ENCODE data around the gene DUSP9. TPM values are rescaled to one million over a fixed set of nuclear protein-coding genes. Genes with fewer than 3 reads are reported as not detected.

The DUSP9 gene
- total and polyA plus RNA-seq, 3 donors from 2014 or later = 2.5 to 10.2 (median 6.2) TPM

GRCh38 chrX:153633048-153633447 is 14.0 kb upstream of the DUSP9 start:
- 82 to 95% methylated on average over 2 to 14 of the region's 14 CpGs for WGBS, 2 donors
- intact Hi-C loops (cut with DNase I; ENCODE audit: low total_unique reads) = no loop called here
- no peaks in the 10 kb centered on the region for H3K9me3 ChIP-seq
- no peaks in the 10 kb centered on the region for H3K4me1 ChIP-seq
- H3K4me3 ChIP-seq = no peak overlapping the region
- TF ChIP-seq, protein P1, sequence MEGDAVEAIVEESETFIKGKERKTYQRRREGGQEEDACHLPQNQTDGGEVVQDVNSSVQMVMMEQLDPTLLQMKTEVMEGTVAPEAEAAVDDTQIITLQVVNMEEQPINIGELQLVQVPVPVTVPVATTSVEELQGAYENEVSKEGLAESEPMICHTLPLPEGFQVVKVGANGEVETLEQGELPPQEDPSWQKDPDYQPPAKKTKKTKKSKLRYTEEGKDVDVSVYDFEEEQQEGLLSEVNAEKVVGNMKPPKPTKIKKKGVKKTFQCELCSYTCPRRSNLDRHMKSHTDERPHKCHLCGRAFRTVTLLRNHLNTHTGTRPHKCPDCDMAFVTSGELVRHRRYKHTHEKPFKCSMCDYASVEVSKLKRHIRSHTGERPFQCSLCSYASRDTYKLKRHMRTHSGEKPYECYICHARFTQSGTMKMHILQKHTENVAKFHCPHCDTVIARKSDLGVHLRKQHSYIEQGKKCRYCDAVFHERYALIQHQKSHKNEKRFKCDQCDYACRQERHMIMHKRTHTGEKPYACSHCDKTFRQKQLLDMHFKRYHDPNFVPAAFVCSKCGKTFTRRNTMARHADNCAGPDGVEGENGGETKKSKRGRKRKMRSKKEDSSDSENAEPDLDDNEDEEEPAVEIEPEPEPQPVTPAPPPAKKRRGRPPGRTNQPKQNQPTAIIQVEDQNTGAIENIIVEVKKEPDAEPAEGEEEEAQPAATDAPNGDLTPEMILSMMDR (IDR thresholded peaks at IDR 0.05) = no peak
- no peak for TF ChIP-seq POLR2A (IDR thresholded peaks at IDR 0.05)
- no peaks in the 10 kb centered on the region for H3K36me3 ChIP-seq (ENCODE audit: low read depth, missing control alignments)
- H3K27me3 ChIP-seq = no peaks in the 10 kb centered on the region
- H3K27ac ChIP-seq = no peak overlapping the region
- no peak for DNase-seq

GRCh38 chrX:153633607-153634180 is 13.3 kb upstream of the DUSP9 start:
- DNase-seq = no peak
- Histone ChIP-seq H3K27ac (no peak overlapping the region), H3K27me3 (no peaks in the 10 kb centered on the region), H3K36me3 (ENCODE audit: low read depth, missing control alignments) (no peaks in the 10 kb centered on the region), H3K4me3 (no peak overlapping the region), H3K4me1 (no peaks in the 10 kb centered on the region), H3K9me3 (no peaks in the 10 kb centered on the region)
- WGBS, 2 donors = 81 to 100% methylated on average over 1 to 13 of the region's 15 CpGs
- intact Hi-C loops (cut with DNase I; ENCODE audit: low total_unique reads) = no loop called here
- TF ChIP-seq, protein P1 (IDR thresholded peaks at IDR 0.05) = no peak
- no peak for TF ChIP-seq POLR2A (IDR thresholded peaks at IDR 0.05)

DNA sequence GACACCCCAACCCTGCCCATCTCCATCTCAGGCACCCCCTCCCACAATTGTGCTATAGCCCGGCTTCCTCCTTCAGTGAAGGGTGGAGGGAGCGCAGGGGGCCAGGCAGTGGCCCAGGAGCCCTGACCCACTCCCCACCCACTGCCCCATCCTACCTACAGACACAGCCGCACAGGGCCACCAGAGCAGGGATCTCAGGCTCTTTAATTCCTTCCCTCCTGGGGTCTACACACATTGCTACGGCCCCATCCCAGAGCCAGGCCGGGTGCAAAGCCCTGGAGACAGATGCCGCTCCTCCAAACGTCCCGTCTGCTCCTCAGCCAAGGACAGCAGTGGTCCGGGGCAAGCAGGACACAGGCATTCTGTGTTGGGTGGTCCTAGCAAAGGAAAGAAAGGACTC is 12.8 kb upstream of the DUSP9 start:
- WGBS, 2 donors = 50 to 85% methylated on average over 4 to 8 of the region's 9 CpGs
- intact Hi-C loops (cut with DNase I; ENCODE audit: low total_unique reads) = no loop called here
- no peak for DNase-seq
- H3K27me3 ChIP-seq = no peaks in the 10 kb centered on the region
- no peaks in the 10 kb centered on the region for H3K4me1 ChIP-seq
- H3K36me3 ChIP-seq (ENCODE audit: low read depth, missing control alignments) = no peaks in the 10 kb centered on the region
- TF ChIP-seq, protein P1 (IDR thresholded peaks at IDR 0.05) = no peak
- no peak for TF ChIP-seq POLR2A (IDR thresholded peaks at IDR 0.05)
- no peak overlapping the region for H3K4me3 ChIP-seq
- H3K9me3 ChIP-seq = no peaks in the 10 kb centered on the region
- H3K27ac ChIP-seq = no peak overlapping the region

- no peak for DNase-seq
- no peaks in the 10 kb centered on the region for H3K4me1 ChIP-seq
- intact Hi-C loops (cut with DNase I; ENCODE audit: low total_unique reads) = no loop called here
- H3K27ac ChIP-seq = no peak overlapping the region
- no peaks in the 10 kb centered on the region for H3K36me3 ChIP-seq (ENCODE audit: low read depth, missing control alignments)
- H3K27me3 ChIP-seq = no peaks in the 10 kb centered on the region
- H3K9me3 ChIP-seq = no peaks in the 10 kb centered on the region
- H3K4me3 ChIP-seq = no peak overlapping the region
- WGBS, 2 donors = 15 to 56% methylated on average over 11 to 15 of the region's 15 CpGs
- no peak for TF ChIP-seq POLR2A (IDR thresholded peaks at IDR 0.05)
- TF ChIP-seq, protein P1 (IDR thresholded peaks at IDR 0.05) = no peak
These were observed 12.2 kb upstream of the DUSP9 start for GRCh38 chrX:153634832-153635231.

GRCh38 chrX:153635388-153635787 is 11.6 kb upstream of the DUSP9 start:
- DNase-seq = no peak
- H3K9me3 ChIP-seq = no peaks in the 10 kb centered on the region
- H3K27me3 ChIP-seq = no peaks in the 10 kb centered on the region
- H3K4me3 ChIP-seq = no peak overlapping the region
- intact Hi-C loops (cut with DNase I; ENCODE audit: low total_unique reads) = no loop called here
- TF ChIP-seq, protein P1 (IDR thresholded peaks at IDR 0.05) = no peak
- no peak for TF ChIP-seq POLR2A (IDR thresholded peaks at IDR 0.05)
- H3K27ac ChIP-seq = no peak overlapping the region
- H3K36me3 ChIP-seq (ENCODE audit: low read depth, missing control alignments) = no peaks in the 10 kb centered on the region
- 68 to 100% methylated on average over 1 to 6 of the region's 6 CpGs for WGBS, 2 donors
- no peaks in the 10 kb centered on the region for H3K4me1 ChIP-seq

All from testis (tissue), 3 donors.